T follicular helper cell (primary cell): Measurements from ENCODE around the gene DNER.
"Not testable (repeated sequence)": the region's sequence is repeated elsewhere in the genome, so short reads cannot be mapped to it uniquely, and the experiment has no call there.

Experiments
- DNase-seq: peaks from one replicate; pipeline ENCODE4 v3.0.0-alpha.2; 2020; ENCODE audit warnings: low read depth

Gene DNER

GRCh38 chr2:229564300-229564907, 150.0 kb downstream of the DNER start:
- DNase-seq = no peak

GRCh38 chr2:229563388-229563787, 151.0 kb downstream of the DNER start:
- DNase-seq = no peak

- DNase-seq = no peak
These were observed 151.8 kb downstream of the DNER start for GRCh38 chr2:229562472-229563127.

GRCh38 chr2:229559986-229560385, 154.4 kb downstream of the DNER start:
- no peak for DNase-seq

DNA sequence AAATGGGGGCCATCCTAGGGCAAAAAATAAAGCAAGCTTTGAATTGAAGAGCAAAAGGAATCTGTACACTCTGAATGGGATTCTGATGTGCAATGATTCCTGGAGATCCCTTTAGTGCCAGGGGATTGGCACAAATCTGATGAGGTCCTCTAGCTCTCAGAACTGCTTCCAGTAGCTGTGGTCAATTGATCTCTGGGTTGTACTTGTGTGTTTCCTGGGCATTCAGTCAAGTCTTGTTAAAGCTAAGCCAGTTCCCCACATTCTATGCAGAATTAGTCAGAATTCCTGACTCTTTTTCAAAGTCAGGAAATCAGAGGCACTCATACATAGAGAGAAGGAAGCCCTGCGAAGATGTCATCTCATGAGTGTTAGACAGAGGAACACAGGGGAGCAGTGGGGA, 161.3 kb downstream of the DNER start:
- DNase-seq = no peak

DNA sequence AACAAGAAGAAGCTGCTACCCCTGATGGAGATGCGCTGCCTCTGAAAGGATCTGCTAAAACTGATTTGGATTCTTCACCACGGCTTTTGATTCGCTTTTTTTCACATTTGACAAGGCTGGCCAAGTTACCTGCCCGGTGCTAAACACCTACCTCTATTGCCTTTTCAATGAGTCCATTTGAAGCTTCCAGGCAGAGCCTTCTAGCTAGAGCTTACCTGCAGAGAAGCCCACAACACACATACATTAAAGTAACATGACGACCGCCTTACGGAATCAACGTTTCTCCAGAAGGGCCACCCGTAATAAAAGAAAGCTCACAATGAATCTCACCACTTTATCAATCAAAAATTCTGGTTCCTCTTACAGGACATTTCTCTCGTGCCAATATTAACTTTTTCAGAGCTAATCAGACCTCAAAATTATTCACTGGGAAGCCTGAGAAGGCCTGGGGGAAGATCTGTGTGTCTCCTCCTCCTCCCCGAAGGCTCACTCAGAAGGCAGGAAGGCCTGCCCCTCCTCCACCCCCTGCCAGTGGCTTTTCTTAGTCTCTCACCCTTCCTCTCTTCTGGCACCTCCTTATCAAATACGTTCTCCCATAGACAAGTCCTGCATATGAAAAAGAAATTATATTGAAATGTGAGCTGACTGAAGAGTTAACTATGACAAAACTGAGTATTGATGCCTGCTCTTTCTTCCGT, 171.0 kb downstream of the DNER start:
- DNase-seq = no peak

- DNase-seq = no peak
These were observed 174.7 kb downstream of the DNER start for GRCh38 chr2:229539628-229540027.

DNA sequence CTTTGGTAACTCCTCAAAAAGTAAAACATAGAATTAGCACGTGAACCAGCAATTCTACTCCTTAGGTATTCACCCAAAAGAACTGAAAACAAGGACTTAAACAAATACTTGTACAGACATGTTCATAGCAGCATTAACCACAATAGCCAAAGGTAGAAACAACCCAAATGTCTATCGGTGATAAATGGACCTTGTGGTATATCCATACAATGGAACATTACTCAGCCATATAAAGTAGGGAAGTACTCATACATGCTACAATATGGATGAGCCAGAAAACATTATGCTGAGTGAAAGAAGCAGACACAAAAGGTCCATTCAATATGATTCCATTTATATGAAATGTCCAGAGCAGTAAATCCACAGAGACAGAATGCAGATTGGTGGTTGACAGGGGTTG, 182.8 kb downstream of the DNER start:
- no peak for DNase-seq

- DNase-seq = no peak
These were observed 183.9 kb downstream of the DNER start for GRCh38 chr2:229530434-229530833.

GRCh38 chr2:229528846-229529245, 185.5 kb downstream of the DNER start:
- DNase-seq = no peak

- DNase-seq = no peak
These were observed 187.4 kb downstream of the DNER start for GRCh38 chr2:229526951-229527350.

DNA sequence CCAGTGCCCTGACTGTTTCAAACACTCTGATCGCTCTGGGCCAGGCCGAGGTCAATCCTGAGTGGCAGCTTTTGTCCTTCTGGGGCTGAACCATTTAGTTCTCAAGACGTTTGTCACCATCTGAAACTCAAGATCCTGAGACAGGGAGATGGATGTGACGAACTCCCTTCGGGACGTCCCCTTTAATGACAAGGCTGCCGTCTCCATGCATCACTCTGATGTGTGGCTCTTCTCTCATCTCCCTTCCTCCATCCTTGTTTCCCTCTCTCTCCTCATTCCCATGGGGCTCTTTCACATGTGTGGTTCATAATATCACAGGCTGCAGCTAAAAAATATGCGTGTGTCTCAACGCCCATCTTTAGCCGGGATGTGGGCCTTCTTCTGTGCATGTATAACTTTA, 189.6 kb downstream of the DNER start:
- no peak for DNase-seq

DNA sequence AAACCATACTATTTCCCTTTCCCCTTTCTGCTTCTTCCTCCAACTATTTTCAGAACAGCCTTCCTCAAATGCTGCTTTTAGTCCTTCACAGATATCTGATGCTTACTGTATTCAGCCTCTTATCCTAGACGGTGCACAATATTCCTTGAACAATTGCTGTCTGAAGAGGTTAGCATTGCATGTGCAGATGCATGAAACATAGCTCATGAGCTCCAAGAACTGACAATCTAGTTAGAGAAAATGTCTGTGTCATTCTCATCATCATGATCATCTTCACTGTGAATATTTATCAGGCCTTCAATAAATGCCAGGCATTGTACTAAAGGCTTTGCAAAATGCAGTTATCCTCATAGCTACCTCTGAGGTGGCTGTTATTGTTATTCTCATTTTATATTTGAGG, 190.7 kb downstream of the DNER start:
- DNase-seq = no peak

DNA sequence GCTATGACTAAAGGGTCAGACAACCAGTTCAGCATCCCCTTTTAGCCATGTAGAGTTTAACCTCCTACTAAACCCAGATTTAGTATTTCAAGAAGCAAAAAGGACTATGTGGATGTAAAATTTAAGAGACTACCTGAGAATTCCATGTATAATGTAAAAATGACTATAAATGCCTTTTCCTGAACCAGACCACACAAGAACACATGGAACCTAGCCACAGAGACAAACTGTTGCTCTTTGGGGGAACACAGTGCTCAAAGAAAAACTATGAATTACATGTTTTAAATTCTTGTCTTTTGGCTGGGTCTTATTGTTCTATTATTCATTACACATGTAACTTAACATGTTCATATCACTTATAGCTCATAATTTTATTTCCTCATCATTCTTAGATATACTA, 192.8 kb downstream of the DNER start:
- no peak for DNase-seq

GRCh38 chr2:229520691-229521096, 193.7 kb downstream of the DNER start:
- no peak for DNase-seq

DNA sequence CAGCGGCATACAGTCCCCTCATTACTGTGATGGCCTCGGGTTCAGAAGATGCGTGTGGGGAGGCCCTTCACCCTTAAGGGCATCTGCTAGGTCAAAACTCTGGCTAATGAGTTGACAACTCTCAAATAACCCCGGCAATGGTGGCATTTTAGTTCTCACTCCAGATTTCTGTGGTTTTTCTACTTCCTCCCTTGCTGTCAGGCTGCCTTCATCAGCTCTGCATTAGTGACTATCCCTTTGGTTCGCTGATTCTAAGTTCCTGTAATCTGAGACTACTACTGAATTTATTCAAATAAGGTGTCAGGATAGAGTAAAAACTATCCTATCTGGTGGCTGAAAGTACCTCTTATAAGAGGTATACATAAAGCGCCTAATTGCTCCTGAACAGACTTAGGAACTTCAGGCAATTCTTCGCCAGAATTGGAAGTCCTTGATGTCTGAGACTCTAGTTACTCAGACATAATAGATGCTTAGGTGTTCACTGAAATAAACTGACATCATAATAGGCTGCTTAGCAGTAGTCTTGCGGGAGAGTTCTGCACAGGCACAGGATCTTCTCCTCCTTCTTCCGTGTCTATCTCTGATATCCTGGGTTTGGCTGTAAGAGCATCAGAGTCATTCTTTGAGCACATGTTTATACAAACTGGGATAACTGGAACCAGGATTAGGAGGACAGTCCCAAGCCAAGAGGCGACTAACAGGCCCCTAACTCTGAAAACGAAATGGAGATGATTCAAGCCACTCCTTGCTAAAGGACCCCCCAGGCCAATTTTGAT, 194.5 kb downstream of the DNER start:
- no peak for DNase-seq

DNA sequence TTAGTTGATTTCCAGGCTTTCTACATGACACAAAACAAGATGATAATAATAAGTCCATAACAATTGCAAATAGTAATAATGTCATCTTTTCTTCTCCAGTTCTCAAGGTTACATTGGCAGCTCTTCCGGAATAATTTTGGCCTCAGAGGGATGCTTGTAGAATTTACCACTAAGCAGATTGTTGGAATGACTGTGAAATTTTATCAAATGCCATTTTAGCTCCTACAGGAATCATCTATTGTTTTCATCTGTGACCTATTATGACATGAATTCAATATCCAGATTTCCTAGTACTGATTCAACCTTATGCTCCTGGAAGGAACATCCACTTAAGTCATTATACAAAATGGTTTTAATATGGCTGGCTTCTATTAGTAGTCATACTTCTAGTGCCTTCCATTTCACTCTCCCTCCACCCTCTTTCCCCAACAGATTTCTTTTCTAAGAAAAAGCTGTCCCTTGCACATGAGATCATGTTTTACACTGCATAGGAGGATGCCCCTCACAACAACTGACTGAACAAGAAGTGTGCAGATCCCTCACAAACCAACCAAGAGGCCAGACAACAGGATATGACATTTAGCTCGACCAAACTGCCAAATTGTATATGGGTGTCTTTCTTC, 200.0 kb downstream of the DNER start:
- no peak for DNase-seq

DNA sequence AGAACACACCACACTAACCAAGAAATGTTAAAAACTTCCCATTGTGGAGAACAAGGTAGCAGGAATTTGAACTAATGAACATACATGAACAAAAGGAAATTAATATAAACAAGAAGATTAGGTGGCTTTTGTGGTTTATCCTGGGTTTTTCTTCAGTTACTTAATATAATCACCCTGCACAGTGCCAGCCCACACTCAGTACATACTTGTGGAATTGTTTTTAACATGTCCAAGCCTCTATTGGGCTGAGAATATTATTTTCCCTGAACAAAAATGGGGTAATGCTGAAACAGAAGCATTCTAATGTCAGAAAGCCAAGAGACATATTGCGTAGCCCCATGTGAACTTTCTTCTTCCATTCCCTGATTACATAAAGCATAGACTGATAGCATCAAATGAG, 202.8 kb downstream of the DNER start:
- no peak for DNase-seq

- not testable (repeated sequence) for DNase-seq
These were observed 207.7 kb downstream of the DNER start for GRCh38 chr2:229506699-229507098.

GRCh38 chr2:229501051-229501794, 213.1 kb downstream of the DNER start:
- no peak for DNase-seq

DNA sequence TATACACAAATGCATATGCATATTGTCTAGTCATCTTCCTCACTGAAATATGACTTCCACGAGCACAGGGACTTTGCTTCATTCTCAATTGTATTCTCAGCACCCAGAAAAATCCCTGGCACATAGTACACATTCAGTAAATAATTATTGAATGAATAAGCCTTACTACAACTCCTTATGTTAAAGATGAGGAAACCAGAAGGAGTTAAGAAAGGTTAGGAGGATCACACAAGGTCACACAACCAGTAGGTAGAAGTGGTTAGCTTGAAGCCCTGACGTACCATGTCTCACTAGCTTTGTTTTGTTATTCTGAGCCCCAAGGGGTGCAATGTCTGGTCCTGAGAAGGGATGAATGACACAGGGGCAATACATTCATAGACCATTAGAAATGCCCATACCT, 222.3 kb downstream of the DNER start:
- DNase-seq = no peak
